Spleen (tissue), 7 donors: ENCODE data around the gene CRYBB2.

Source experiments
- CTCF ChIP-seq, 11 experiments: fragments of 200-600 bp in 7 of 11; fragments of 450-650 bp in 4 of 11; sonication (generic) in 4 of 11; IDR thresholded peaks in 8 of 11; conservative IDR thresholded peaks in 3 of 11; 1 replicate in 7 of 11; 2 replicates in 4 of 11; pipeline versions ENCODE4 v1.4.0 to v1.8.0; 2016 to 2021; ENCODE audit warnings: antibody characterized with exemption in 11 of 11, inconsistent platforms in 4 of 11, mild to moderate bottlenecking in 1 of 11
- POLR2A ChIP-seq, 3 donors: fragments of 450-650 bp; IDR thresholded peaks; one replicate each; pipeline ENCODE4 v1.5.1; 2017; ENCODE audit warnings: antibody characterized with exemption in 3 of 3, mild to moderate bottlenecking in 1 of 3
- donor health status: DM: no; HTN: no; CAD: no; lungs with moderate emphysema.
- donor health status: DM: no; HTN: no; CAD: no.
- donor health status: DM: no; HTN: no; CAD: no.

- no peak for TF ChIP-seq POLR2A (IDR thresholded peaks at IDR 0.05)
- no peak for TF ChIP-seq CTCF (IDR thresholded peaks at IDR 0.05 in 8 of 11, conservative IDR thresholded peaks at IDR 0.05 in 3 of 11)
These were observed 12.9 kb downstream of the CRYBB2 start for GRCh38 chr22:25232301-25232700.
